Liver (tissue), 9 donors: ENCODE results near the gene XPNPEP1. TPM values are rescaled to one million over a fixed set of nuclear protein-coding genes. Genes with fewer than 3 reads are reported as not detected.

Experiments
- DNase-seq: peaks from one replicate; pipeline ENCODE4 v3.0.0-alpha.2; 2017; ENCODE audit warnings: low spot score
- H3K27ac ChIP-seq, 2 donors: one replicate each; pipeline ENCODE4 v1.7.0; 2013; ENCODE audit warnings: inconsistent platforms in 2 of 2, low read length in 2 of 2, control low read depth in 1 of 2, low read depth in 1 of 2, mild to moderate bottlenecking in 1 of 2
- H3K27me3 ChIP-seq, 4 donors: one replicate each; pipeline versions ENCODE4 v1.6.1 to v1.7.0; 2013; ENCODE audit warnings: low read length in 3 of 4, inconsistent platforms in 1 of 4, mild to moderate bottlenecking in 1 of 4, moderate library complexity in 1 of 4; ENCODE audit not compliant: control insufficient read depth in 4 of 4, insufficient read depth in 4 of 4
- H3K36me3 ChIP-seq, 4 donors: one replicate each; pipeline versions ENCODE4 v1.6.1 to v1.7.0; 2013; ENCODE audit warnings: low read length in 3 of 4, mild to moderate bottlenecking in 3 of 4, low read depth in 1 of 4, moderate library complexity in 1 of 4; ENCODE audit not compliant: control insufficient read depth in 4 of 4, insufficient read depth in 3 of 4
- H3K4me1 ChIP-seq, 4 donors: one replicate each; pipeline versions ENCODE4 v1.6.1 to v1.7.0; 2013; ENCODE audit warnings: low read length in 3 of 4, mild to moderate bottlenecking in 3 of 4, moderate library complexity in 1 of 4; ENCODE audit not compliant: control insufficient read depth in 4 of 4, insufficient read depth in 4 of 4
- H3K4me3 ChIP-seq, 3 donors: one replicate each; pipeline versions ENCODE4 v1.6.1 to v1.7.0; 2013; ENCODE audit warnings: low read length in 3 of 3, control low read depth in 1 of 3, low read depth in 1 of 3, mild to moderate bottlenecking in 1 of 3
- H3K9ac ChIP-seq, 2 donors: one replicate each; pipeline ENCODE4 v1.7.0; 2013; ENCODE audit warnings: low read length in 2 of 2, mild to moderate bottlenecking in 2 of 2, moderate library complexity in 2 of 2, control low read depth in 1 of 2, low read depth in 1 of 2
- H3K9me3 ChIP-seq, 4 donors: one replicate each; pipeline versions ENCODE4 v1.6.1 to v1.7.0; 2013; ENCODE audit warnings: low read length in 3 of 4; ENCODE audit not compliant: control insufficient read depth in 4 of 4
- CTCF ChIP-seq: fragments of 150-350 bp; IDR thresholded peaks from 2 replicates; pipeline ENCODE4 v1.5.1; 2017; ENCODE audit warnings: improper control_type of control experiment, low read depth, low read length; ENCODE audit not compliant: missing input control
- EGR1 ChIP-seq, 2 donors: IDR thresholded peaks; 2 replicates each; pipeline ENCODE4 v1.6.1; 2016 to 2018; ENCODE audit warnings: antibody characterized with exemption in 2 of 2, low read depth in 2 of 2
- FOXA1 ChIP-seq: IDR thresholded peaks from 2 replicates; pipeline ENCODE4 v1.6.1; 2016; ENCODE audit warnings: antibody characterized with exemption
- FOXA2 ChIP-seq: IDR thresholded peaks from 2 replicates; pipeline ENCODE4 v1.6.1; 2016; ENCODE audit warnings: antibody characterized with exemption
- GABPA ChIP-seq, 2 donors: IDR thresholded peaks in 1 of 2; conservative IDR thresholded peaks in 1 of 2; 2 replicates each; pipeline ENCODE4 v1.6.1; 2016; ENCODE audit warnings: antibody characterized with exemption in 2 of 2, mild to moderate bottlenecking in 1 of 2, moderate library complexity in 1 of 2
- HNF4A ChIP-seq, 2 donors: conservative IDR thresholded peaks; 2 replicates each; pipeline ENCODE4 v1.6.1; 2016; ENCODE audit warnings: antibody characterized with exemption in 2 of 2, mild to moderate bottlenecking in 2 of 2
- HNF4G ChIP-seq: IDR thresholded peaks from 2 replicates; pipeline ENCODE4 v1.6.1; 2016; ENCODE audit warnings: antibody characterized with exemption
- JUND ChIP-seq, 2 donors: IDR thresholded peaks; 2 replicates each; pipeline ENCODE4 v1.6.1; 2016; ENCODE audit warnings: antibody characterized with exemption in 2 of 2
- MAX ChIP-seq: IDR thresholded peaks from 2 replicates; pipeline ENCODE4 v1.6.1; 2016; ENCODE audit warnings: antibody characterized with exemption
- NR2F2 ChIP-seq: IDR thresholded peaks from 2 replicates; pipeline ENCODE4 v1.6.1; 2016; ENCODE audit warnings: antibody characterized with exemption
- RAD21 ChIP-seq, 2 donors: IDR thresholded peaks; 2 replicates each; pipeline ENCODE4 v1.6.1; 2016; ENCODE audit warnings: antibody characterized with exemption in 2 of 2, mild to moderate bottlenecking in 2 of 2
- RXRA ChIP-seq, 2 donors: IDR thresholded peaks; 2 replicates each; pipeline ENCODE4 v1.6.1; 2017 to 2018; ENCODE audit warnings: antibody characterized with exemption in 2 of 2, mild to moderate bottlenecking in 1 of 2
- SP1 ChIP-seq: IDR thresholded peaks from 2 replicates; pipeline ENCODE4 v1.6.1; 2018; ENCODE audit warnings: antibody characterized with exemption, mild to moderate bottlenecking
- TAF1 ChIP-seq: conservative IDR thresholded peaks from 2 replicates; pipeline ENCODE4 v1.6.1; 2016; ENCODE audit warnings: antibody characterized with exemption, mild to moderate bottlenecking
- YY1 ChIP-seq: IDR thresholded peaks from 2 replicates; pipeline ENCODE4 v1.6.1; 2016; ENCODE audit warnings: antibody characterized with exemption, mild to moderate bottlenecking
- WGBS: extraction: QIAGEN DNeasy Blood & Tissue Kit; methylation state at CpG from one replicate; pipeline ENCODE4 v1.1.7; 2013; 5-methylcytosine and 5-hydroxymethylcytosine counted together
- polyA plus RNA-seq, 2 donors: library from polyadenylated mRNA; stranded (reverse) in 1 of 2; unstranded in 1 of 2; fragments of 200-250 nt in 1 of 2; fragments of >200 nt in 1 of 2; fragmentation: Nextera tagmentation in 1 of 2; extraction: Ambion mirVana in 1 of 2; gene quantifications; one replicate each; pipeline versions ENCODE4 v1.2.1 to v1.2.3, GENCODE V29; 2013 to 2015
- total RNA-seq, 2 donors: library from RNA; depleted of rRNA; stranded (reverse); fragments of >200 nt; gene quantifications; one replicate each; pipeline ENCODE4 v1.2.3, GENCODE V29; 2014
- TF ChIP-seq, protein P1 (sequence below): IDR thresholded peaks from 2 replicates; pipeline ENCODE4 v1.6.1; 2016; ENCODE audit warnings: antibody characterized with exemption, mild to moderate bottlenecking
- TF ChIP-seq, protein P2 (sequence below): IDR thresholded peaks from 2 replicates; pipeline ENCODE4 v1.6.1; 2016; ENCODE audit warnings: antibody characterized with exemption
- TF ChIP-seq, protein P3 (sequence below): IDR thresholded peaks from 2 replicates; pipeline ENCODE4 v1.6.1; 2016; ENCODE audit warnings: antibody characterized with exemption
- donor health status: healthy.
- donor health status: healthy.
- donor health status: healthy.
- donor health status: healthy.
- donor health status: healthy.

The XPNPEP1 gene
- total and polyA plus RNA-seq, 4 donors = 9.1 to 38.1 (median 27.3) TPM

DNA sequence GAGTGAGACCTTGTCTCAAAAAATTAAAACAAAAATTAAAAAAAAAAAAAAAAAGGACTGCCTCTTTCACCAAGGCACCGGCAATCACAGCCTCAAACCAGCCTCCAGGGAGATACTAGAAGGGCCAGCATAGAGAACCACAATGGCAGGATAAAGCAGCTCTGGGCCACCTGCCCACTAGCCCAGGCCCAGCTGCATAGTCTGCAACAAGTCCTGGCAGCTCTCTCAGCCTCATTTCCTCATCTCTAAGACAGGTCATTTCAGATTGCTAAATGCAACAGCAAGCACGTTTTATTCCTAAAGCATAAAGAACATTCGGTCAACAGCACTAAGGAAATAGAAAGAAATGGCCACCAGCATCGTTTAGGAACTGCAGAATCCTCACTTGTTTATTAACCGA is 28.8 kb downstream of the XPNPEP1 start:
- H3K4me1 ChIP-seq = peaks cover 0 to 11% (median 5%) of the 10 kb centered on the region in 4 donors
- peaks cover 0 to 17% (median 4%) of the 10 kb centered on the region in 4 donors for H3K36me3 ChIP-seq
- no peak overlapping the region for H3K27ac ChIP-seq
- WGBS = 66% methylated on average over 5 of the region's 5 CpGs
- H3K27me3 ChIP-seq = no peaks in the 10 kb centered on the region
- H3K9me3 ChIP-seq = no peaks in the 10 kb centered on the region
- H3K4me3 ChIP-seq = no peak overlapping the region
- DNase-seq = no peak
- TF ChIP-seq EGR1 (IDR thresholded peaks at IDR 0.05; ENCODE audit: low read depth in 2 of 2) (no peak), RXRA (IDR thresholded peaks at IDR 0.05) (peak in 1 of 2 donors; percentile 35), NR2F2 (peak; percentile 14)
- H3K9ac ChIP-seq = no peak overlapping the region

GRCh38 chr10:109893386-109893785 is 29.9 kb downstream of the XPNPEP1 start:
- Histone ChIP-seq H3K4me3 (no peak overlapping the region), H3K9ac (no peak overlapping the region), H3K4me1 (peaks cover 0 to 2% (median under 1%) of the 10 kb centered on the region in 4 donors), H3K27me3 (no peaks in the 10 kb centered on the region), H3K9me3 (no peaks in the 10 kb centered on the region), H3K27ac (peak overlapping the region; percentile 7 to 13), H3K36me3 (peaks cover 0 to 22% (median 4%) of the 10 kb centered on the region in 4 donors)
- TF ChIP-seq, protein P1, sequence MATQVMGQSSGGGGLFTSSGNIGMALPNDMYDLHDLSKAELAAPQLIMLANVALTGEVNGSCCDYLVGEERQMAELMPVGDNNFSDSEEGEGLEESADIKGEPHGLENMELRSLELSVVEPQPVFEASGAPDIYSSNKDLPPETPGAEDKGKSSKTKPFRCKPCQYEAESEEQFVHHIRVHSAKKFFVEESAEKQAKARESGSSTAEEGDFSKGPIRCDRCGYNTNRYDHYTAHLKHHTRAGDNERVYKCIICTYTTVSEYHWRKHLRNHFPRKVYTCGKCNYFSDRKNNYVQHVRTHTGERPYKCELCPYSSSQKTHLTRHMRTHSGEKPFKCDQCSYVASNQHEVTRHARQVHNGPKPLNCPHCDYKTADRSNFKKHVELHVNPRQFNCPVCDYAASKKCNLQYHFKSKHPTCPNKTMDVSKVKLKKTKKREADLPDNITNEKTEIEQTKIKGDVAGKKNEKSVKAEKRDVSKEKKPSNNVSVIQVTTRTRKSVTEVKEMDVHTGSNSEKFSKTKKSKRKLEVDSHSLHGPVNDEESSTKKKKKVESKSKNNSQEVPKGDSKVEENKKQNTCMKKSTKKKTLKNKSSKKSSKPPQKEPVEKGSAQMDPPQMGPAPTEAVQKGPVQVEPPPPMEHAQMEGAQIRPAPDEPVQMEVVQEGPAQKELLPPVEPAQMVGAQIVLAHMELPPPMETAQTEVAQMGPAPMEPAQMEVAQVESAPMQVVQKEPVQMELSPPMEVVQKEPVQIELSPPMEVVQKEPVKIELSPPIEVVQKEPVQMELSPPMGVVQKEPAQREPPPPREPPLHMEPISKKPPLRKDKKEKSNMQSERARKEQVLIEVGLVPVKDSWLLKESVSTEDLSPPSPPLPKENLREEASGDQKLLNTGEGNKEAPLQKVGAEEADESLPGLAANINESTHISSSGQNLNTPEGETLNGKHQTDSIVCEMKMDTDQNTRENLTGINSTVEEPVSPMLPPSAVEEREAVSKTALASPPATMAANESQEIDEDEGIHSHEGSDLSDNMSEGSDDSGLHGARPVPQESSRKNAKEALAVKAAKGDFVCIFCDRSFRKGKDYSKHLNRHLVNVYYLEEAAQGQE = no peak
- TF ChIP-seq HNF4A (conservative IDR thresholded peaks at IDR 0.05) (no peak), FOXA1 (no peak), JUND (IDR thresholded peaks at IDR 0.05) (no peak), HNF4G (no peak), YY1 (no peak), SP1 (no peak), CTCF (no peak), NR2F2 (no peak), MAX (no peak), RAD21 (IDR thresholded peaks at IDR 0.05) (no peak), RXRA (IDR thresholded peaks at IDR 0.05) (no peak), FOXA2 (no peak), TAF1 (no peak), GABPA (IDR thresholded peaks at IDR 0.05 in 1 of 2, conservative IDR thresholded peaks at IDR 0.05 in 1 of 2) (no peak)
- TF ChIP-seq, protein P2, sequence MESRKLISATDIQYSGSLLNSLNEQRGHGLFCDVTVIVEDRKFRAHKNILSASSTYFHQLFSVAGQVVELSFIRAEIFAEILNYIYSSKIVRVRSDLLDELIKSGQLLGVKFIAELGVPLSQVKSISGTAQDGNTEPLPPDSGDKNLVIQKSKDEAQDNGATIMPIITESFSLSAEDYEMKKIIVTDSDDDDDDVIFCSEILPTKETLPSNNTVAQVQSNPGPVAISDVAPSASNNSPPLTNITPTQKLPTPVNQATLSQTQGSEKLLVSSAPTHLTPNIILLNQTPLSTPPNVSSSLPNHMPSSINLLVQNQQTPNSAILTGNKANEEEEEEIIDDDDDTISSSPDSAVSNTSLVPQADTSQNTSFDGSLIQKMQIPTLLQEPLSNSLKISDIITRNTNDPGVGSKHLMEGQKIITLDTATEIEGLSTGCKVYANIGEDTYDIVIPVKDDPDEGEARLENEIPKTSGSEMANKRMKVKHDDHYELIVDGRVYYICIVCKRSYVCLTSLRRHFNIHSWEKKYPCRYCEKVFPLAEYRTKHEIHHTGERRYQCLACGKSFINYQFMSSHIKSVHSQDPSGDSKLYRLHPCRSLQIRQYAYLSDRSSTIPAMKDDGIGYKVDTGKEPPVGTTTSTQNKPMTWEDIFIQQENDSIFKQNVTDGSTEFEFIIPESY = no peak
- TF ChIP-seq, protein P3, sequence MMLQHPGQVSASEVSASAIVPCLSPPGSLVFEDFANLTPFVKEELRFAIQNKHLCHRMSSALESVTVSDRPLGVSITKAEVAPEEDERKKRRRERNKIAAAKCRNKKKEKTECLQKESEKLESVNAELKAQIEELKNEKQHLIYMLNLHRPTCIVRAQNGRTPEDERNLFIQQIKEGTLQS = no peak
- WGBS = 88% methylated on average over 4 of the region's 4 CpGs
- DNase-seq = no peak
